Astrocyte of the cerebellum (primary cell): ENCODE results near the gene LRP1B.

Experiments used
- DNase-seq: peaks from one replicate; pipeline ENCODE4 v3.0.0-alpha.2; 2011; ENCODE audit warnings: low read depth
- H3K4me3 ChIP-seq: 2 replicates; pipeline ENCODE4 v1.5.1; 2011; ENCODE audit warnings: mild to moderate bottlenecking, low read depth, low read length, moderate library complexity
- in situ Hi-C: cut with HindIII; loops from 2 replicates; pipeline ENCODE4 v1.10.0; 2017; ENCODE audit warnings: low sequenced_read_pairs
- TF ChIP-seq, protein P1 (sequence below): IDR thresholded peaks from 2 replicates; pipeline ENCODE4 v1.5.1; 2012; ENCODE audit warnings: low read length, low read depth, moderate library complexity, mild to moderate bottlenecking; ENCODE audit errors: missing control alignments

The LRP1B gene

DNA sequence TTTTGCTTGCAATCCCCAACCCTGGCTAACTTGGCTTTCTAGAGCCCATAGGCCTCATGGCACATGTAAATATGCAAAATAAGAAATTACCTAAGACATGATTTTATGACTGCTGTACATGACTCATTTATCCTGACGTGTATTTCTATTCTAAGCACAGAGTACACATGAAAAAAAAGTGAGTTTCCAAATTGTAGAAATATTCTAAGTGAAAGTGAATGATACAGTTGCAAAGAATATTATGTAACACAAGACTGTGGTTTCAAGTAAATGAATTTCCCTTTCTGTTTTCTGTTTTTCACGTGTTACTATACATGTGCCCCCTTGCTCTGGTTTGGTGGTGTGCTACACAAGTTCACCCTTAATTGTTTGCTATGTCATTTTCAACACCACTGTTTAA lies 162.4 kb downstream of the LRP1B start:
- TF ChIP-seq, protein P1, sequence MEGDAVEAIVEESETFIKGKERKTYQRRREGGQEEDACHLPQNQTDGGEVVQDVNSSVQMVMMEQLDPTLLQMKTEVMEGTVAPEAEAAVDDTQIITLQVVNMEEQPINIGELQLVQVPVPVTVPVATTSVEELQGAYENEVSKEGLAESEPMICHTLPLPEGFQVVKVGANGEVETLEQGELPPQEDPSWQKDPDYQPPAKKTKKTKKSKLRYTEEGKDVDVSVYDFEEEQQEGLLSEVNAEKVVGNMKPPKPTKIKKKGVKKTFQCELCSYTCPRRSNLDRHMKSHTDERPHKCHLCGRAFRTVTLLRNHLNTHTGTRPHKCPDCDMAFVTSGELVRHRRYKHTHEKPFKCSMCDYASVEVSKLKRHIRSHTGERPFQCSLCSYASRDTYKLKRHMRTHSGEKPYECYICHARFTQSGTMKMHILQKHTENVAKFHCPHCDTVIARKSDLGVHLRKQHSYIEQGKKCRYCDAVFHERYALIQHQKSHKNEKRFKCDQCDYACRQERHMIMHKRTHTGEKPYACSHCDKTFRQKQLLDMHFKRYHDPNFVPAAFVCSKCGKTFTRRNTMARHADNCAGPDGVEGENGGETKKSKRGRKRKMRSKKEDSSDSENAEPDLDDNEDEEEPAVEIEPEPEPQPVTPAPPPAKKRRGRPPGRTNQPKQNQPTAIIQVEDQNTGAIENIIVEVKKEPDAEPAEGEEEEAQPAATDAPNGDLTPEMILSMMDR = no peak
- in situ Hi-C loops = no loop called here
- no peak overlapping the region for H3K4me3 ChIP-seq
- no peak for DNase-seq

DNA sequence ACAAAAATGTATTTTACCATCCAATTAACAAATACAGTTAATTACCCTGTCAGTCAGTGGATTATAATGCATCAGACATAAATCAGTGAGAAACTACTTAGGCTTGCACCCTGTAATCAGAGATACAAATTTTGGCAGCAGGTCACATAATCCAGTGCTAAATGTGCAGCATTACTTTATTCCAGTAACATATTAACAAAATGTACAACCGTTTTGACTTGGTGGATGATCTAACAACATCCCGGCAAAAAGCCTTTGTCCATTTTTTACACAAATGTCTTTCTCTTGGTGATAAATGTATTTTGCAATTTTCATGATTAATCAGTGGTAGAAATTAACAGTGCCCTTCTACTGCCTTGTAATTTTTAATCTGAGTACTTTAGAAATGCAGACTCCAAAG lies 162.8 kb downstream of the LRP1B start:
- no peak for DNase-seq
- in situ Hi-C loops = no loop called here
- no peak overlapping the region for H3K4me3 ChIP-seq
- TF ChIP-seq, protein P1 = no peak

DNA sequence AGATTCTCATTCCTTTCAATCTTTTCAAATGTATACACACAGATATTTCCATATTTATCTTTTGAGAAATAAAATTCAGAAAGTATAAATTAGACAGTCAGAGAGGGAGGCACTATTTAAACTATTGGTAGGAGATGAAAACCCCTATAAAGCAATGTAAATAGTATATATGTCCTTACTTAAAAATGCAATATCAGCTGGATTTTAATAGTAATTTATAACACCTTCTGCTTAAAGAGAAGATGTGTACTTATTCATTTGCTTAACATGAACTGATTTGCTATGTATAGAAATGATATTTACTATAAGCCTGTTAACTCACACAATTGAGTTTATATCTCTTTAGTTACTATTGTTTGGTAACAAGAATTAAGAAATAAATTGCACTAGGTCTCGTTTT lies 163.3 kb downstream of the LRP1B start:
- no peak overlapping the region for H3K4me3 ChIP-seq
- TF ChIP-seq, protein P1 = no peak
- DNase-seq = no peak
- in situ Hi-C loops = no loop called here

DNA sequence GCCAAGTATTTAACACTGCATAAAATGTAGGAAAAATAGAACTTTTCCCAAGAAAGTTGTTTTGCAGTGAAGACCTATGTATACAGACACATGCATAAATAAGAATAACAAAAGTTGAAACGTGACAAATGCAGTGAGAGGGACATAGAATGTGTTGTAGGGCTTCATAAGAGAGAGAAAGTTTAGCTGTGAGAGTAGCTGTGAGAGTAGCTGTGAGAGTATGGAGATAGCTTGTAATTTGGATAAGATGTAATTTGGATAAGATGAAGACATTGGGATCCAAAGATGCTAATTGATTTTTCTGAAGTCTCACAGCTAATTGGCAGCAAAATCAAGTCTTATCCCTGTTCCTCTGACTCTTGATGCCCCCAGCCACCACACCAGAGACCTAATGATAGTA lies 170.9 kb downstream of the LRP1B start:
- in situ Hi-C loops = no loop called here
- no peak for DNase-seq
- TF ChIP-seq, protein P1 = no peak
- no peak overlapping the region for H3K4me3 ChIP-seq

DNA sequence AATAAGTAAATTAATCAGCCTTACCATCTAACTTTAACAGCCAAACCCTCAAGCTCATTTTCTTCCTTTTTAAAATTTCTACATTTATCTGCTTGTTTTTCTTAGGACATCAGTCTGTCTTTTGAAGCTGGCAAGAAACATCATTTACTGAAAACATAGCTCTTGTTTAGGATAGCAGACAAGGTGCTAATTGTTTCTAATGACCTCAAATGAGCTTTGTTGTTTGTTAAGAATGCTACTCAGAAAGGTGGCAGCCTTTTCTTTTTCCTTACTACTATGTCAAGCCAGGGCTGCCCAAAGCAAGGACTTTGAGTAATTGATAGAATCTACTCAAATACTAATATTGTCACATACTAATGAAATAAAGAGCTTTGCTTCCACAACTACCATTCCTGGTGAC lies 171.8 kb downstream of the LRP1B start:
- DNase-seq = no peak
- H3K4me3 ChIP-seq = no peak overlapping the region
- TF ChIP-seq, protein P1 = no peak
- in situ Hi-C loops = no loop called here

DNA sequence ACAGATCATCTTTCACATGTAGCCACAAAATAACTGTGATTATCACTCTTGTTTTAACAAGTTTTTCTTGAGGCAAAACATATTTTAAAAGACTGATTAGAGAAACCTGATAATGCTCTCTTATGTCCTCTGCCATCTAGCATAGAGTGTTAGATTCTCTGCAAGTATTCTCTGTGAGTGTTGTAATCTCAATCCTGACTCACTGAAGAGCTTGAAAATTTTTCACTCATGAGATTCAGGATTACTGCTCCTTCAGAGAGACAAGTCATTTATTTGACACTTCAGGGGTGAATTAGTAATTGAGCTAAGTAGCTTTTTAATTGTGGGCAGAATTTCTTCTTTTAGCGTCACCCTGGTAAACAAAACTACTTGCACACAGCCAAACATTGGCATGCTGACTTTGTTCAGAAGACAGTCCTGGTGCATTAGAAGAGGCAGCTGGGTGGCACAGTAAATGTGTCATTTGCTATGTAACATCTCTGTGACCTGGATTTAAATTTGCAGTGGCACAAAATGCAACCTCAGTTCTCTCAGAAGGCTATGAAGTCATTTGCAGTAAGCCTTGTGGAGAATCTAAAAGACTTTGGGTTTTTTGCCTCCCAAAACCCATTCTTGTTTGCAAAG lies 172.9 kb downstream of the LRP1B start:
- TF ChIP-seq, protein P1 = no peak
- no peak for DNase-seq
- H3K4me3 ChIP-seq = no peak overlapping the region
- in situ Hi-C loops = no loop called here
